Measurements from ENCODE around the gene ANO9.

Gene ANO9

DNA sequence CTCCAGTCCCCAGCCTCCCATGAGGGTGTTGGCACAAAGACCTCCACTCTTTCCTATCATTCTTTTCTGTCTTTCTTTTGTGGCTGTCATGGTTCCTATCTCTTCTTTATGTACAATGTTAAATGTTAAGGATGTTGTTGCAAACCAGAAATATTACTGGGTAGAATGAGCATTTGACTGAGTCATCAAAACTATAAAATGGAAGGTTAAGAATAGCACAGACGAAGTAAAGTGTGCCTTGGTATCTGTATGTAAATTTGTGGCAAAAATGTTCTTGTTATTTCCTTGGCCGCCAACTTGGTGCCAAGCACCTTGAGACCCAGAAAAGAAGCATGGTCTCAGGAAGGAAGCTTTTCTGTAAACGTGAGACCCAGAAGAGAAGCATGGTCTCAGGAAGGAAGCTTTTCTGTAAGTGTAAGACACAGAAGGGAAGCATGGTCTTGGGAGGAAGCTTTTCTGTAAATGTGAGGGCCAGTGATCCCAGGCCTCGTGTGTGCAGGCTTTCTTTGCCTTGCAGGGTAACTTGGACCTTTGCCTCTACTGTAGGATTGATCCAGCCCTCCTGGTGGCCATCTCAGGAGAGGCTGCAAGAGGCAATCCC is 54.5 kb downstream of the ANO9 start:
- DNase-seq (ENCODE audit: low read depth in 1 of 2, low spot score in 1 of 2) = no peak

DNA sequence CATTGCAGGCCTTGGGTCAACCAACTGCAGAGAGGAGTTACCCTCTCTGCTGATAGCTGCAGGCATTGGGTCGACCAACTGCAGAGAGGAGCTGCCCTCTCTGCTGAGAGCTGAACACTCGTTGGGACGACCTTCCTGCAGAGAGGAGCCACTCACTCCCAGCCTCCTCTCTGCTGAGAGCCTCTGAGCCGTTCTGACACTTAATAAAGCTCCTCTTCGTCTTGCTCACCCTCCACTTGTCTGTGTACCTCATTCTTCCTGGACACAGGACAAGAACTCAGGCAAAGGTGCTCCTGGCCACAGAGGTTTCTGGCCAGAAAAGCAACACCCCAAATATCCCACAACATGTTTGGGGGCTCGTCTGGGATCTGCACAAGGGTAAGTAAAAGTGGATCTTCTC is 55.3 kb downstream of the ANO9 start:
- no peak for DNase-seq (ENCODE audit: low read depth in 1 of 2, low spot score in 1 of 2)

DNA sequence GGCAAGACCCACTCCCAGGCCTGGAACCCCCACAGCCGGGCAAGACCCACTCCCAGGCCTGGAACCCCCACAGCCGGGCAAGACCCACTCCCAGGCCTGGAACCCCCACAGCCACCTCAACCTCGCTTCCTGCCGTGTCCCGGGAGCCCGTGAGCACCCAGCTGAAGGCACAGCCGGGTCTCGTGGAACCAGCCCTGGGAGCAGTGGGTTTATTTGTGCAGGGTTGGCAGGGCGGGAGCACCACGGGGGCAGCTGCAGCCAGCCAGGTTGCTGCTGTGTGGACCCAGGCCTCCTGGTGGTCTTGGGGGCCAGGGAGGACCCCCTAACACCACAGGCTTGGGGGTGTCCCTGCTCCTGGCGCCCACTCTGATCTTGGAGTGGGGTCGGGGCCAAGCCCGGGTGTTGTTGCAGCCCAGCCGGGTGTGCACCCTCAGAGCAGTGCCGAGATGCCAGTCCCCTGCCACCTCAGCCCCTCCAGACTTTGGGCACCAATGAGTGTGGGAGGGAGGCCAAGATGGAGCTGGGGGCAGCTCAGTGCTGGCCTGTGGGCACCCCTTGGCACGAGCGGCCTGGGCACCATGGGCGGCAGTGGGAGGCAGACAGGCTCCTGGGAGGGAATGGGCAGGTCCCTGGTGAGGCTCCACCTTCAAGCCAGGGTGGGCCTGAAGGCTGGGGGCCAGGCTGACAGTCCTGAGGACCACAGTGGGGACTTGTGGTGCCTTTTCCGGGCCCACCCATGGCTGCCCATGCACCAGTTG is 56.0 kb downstream of the ANO9 start:
- no peak for DNase-seq (ENCODE audit: low read depth in 1 of 2, low spot score in 1 of 2)

DNA sequence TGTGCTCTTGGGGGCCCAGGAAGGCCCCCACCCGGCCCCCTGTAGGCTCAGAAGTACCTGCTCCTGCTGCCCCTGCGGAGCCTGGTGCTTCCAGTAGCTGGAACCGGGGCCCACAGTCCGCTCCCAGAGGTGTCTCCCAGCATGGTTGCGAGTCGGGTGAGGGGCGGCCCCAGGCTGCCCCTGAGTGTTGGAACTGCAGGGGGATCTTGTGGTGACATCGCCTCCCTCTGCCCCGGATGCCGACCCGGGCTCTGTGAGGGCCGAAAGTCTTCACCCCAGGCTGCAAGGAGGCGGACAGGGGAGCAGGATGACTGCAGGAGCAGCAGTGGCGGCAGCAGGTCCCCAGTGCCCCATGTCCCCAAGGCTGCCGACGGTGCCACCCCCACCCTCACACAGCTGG is 57.3 kb downstream of the ANO9 start:
- DNase-seq (ENCODE audit: low read depth in 1 of 2, low spot score in 1 of 2) = no peak

DNA sequence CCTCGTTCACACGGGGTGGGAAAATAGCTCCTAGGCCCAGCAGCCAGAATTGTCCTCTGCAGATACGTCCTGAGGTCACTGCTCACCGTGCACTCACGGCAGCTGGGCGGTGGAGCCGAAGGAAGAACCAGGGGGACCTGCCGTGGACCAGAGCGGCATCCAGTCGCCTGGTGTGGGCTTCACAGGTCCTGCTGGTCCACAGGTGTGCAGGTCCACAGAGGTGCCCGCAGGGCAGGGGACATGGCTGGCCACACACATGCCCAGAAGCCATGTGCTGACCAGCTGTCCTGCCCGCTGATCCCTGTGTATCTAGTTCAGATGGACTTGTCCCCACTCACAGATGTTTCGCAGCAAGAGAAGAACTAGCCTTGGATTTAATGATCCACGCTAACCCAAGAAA is 58.4 kb downstream of the ANO9 start:
- DNase-seq (ENCODE audit: low read depth in 1 of 2, low spot score in 1 of 2) = no peak

DNA sequence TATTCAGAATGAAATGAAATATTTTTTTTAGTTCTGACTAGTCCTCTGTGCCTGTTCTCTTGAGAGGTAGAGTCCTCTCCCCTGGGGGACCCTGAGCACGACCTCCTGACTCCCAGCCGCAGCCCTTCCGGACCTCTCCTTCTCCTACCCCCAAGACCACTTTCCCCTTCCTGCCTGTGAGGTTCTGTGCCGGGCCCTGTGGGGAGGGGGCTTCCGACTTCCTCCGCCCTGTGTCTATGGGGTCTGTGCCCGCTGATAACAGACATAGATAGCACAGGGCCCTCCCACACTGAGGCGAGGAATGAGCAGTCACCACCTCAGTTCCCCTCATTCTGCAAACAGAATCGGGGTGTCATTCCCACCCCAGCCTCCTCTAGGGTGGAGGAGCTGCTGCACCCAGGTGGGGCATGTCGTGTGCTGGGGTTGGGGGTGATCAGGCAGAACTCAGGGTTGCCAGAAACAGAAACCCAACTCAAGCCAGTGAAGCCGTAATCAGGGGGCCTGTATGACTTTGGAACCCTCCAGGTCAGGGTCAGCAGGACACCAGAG is 59.7 kb downstream of the ANO9 start:
- no peak for DNase-seq (ENCODE audit: low read depth in 1 of 2, low spot score in 1 of 2)

DNA sequence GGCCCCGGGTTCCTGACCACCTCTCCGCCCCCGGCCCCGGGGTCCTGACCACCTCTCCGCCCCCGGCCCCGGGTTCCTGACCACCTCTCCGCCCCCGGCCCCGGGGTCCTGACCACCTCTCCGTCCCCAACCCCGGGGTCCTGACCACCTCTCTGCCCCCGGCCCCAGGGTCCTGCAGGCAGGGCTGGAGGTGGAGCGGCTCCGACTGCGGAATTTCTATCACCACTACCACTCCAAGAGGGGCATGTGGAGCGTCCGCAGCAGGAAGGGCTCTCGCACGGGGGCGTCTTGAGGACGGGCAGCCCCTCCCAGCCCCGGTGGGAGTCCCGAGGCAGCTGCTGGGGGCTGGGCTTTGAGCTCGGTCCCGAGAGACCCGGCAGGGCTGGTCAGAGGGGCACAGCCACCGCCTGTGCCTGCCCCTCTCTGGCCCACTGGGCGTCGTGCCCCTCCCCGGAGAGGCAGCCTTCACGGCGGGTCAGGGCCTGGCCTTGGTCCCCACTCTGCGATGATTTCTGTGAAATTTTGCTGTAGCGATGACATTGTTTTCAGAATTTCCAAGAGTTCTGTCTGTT is 60.2 kb downstream of the ANO9 start:
- no peak for DNase-seq (ENCODE audit: low read depth in 1 of 2, low spot score in 1 of 2)

DNA sequence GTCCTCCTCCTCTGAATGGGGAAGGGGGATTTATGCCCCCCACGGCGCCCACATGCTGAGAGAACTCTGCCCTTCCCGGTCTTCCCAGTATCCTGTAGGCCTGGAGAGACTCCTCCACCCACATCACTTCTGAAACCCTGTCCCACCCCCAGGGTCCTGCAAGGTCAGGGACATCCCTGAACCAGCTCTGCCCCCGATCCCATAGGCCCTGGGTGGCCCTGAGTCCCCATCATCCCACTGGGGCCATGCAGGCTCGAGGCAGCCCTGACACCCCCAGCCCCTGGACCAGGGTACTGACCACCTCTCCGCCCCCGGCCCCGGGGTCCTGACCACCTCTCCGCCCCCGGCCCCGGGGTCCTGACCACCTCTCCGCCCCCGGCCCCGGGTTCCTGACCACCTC is 60.8 kb downstream of the ANO9 start:
- DNase-seq (ENCODE audit: low read depth in 1 of 2, low spot score in 1 of 2) = no peak

DNA sequence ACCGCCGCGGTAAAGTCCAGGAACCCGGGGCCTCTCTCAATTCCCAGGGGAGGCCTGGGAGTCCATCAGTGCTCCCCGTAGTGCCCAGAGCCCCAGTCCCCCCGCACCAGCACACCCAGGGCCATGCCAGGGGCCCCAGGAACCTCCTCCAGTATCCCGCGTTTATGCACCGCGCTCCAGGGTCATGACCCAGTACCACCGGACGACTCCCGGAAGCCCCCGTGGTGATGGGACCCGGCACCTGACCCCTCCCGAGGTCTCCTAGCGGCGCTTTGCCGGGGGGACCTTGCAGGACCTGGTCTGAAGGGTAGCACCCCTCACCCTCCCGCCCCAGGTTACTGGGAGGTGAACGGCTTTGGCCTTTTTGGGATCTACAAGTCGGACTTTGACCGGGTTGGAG is 61.3 kb downstream of the ANO9 start:
- no peak for DNase-seq (ENCODE audit: low read depth in 1 of 2, low spot score in 1 of 2)

DNA sequence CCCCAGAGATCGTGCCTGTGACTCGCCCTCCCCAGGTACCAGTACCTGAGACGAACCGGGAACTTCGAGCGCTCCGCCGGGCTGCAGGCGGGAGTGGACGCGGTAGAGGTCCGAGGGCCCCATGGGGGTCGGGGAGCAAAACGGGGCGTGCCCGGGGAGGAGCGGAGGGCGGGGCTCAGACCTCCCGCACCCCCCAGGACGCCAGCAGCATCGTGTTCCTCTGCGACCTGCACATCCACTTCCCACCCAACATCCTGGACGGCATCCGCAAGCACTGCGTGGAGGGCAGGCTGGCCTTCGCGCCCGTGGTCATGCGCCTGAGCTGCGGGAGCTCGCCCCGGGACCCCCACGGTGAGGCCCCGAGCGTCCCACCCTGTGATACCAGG is 61.7 kb downstream of the ANO9 start:
- no peak for DNase-seq (ENCODE audit: low read depth in 1 of 2, low spot score in 1 of 2)

DNA sequence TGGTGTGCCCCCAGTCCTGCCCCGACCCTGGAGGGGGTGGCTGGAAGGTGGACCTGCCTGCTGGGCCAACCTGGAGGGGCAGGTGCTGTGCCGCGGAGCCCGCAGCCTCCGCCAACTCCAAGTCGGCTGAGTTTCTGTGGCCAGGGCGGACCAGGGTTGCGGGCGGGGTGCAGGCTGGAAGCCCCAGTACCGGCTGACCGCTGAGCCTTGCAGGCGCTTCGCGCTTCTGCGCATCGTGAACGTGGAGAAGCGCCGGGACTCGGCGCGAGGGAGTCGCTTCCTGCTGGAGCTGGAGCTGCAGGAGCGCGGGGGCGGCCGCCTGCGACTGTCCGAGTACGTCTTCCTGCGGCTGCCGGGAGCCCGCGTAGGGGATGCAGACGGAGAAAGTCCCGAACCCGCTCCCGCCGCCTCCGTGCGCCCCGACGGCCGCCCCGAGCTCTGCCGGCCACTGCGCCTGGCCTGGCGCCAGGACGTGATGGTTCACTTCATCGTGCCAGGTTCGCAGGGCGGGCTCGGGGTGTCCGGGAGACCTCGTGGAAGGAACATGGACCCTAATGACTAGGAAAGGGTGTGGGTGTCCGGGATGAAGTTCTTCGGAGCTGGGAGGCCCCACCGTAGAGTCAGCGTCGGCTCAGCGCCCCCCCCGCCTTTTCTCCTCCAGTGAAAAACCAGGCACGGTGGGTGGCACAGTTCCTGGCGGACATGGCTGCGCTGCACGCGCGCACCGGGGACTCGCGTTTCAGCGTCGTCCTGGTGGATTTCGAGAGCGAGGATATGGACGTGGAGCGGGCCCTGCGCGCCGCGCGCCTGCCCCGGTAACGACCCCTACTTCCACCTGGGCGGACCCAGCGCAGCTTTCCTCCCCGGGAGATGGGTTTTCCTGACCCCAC is 62.4 kb downstream of the ANO9 start:
- DNase-seq (ENCODE audit: low read depth in 1 of 2, low spot score in 1 of 2) = no peak

DNA sequence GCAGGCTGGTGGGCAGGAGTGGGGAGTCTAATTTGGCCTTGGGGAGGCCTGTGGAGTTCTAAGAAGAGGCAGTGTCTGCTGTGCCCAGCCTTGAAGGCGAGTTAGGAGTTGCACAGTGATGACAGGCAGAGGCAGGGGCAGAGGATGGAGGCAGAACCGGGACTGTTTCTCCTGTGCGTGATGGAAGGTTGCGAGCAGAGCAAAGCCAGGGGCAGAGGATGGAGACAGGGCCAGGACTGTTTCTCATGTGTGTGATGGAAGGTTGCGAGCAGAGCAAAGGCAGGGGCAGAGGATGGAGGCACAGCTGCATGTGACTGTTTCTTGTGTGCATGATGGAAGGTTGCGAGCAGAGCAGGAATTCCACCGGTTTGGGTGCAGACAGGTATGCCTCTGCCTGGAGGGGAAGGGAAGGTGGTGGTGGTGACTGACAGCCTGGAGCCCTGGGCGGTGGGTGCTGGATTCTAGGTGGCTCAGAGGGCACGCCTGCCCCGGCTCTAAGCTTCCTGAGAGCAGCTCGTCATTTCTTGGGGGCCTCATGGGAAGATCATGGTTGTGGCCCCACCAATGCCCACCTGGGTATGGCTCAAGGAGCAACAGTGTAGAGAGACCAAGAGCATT is 63.8 kb downstream of the ANO9 start:
- DNase-seq (ENCODE audit: low read depth in 1 of 2, low spot score in 1 of 2) = no peak

DNA sequence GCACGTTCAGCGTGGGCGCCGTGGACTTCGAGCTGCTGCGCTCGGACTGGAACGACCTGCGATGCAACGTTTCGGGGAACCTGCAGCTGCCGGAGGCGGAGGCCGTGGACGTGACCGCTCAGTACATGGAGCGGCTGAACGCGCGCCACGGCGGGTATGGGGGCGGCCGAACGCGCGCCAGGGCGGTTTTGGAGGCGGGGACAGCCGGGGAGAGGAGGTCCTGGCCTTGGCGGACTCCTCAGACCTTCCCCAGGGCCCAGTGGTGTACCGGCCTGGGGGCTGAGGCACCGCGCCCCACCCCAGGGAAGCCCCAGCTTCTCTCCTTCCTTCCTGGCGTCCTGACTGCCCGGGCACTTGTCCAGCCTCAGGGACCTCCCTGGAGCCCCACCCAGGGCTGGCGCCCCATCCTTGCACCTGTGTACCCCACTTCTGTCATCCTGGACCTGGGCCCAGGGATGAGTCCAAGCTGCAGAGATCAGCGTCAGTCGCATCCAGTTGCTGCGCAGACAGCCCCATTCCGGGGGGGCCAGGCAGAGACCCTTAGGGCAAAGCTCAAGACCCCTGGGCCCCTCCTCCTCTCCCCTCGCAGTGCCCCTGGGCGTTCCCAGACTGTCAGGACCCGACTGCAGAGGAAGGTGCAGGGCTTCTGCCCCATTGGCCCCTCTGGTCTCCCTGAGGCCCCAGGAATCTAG is 64.5 kb downstream of the ANO9 start:
- no peak for DNase-seq (ENCODE audit: low read depth in 1 of 2, low spot score in 1 of 2)

DNA sequence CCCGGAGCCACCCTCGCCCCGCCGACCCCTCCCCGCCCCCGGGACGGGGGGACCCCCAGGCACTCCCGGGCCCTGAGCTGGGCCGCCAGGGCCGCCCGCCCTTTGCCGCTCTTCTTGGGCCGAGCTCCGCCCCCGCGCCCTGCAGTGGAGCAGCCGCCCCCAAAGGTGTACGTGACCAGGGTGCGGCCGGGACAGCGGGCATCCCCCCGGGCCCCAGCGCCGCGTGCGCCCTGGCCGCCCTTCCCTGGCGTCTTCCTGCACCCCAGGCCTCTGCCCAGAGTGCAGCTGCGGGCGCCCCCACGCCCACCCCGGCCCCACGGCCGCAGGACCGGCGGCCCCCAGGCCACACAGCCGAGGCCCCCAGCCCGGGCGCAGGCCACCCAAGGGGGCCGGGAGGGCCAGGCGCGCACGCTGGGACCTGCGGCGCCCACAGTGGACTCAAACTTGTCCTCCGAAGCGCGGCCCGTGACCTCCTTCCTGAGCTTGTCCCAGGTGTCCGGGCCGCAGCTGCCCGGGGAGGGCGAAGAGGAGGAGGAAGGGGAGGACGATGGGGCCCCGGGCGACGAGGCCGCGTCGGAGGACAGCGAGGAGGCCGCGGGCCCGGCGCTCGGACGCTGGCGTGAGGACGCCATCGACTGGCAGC is 65.2 kb downstream of the ANO9 start:
- DNase-seq (ENCODE audit: low read depth in 1 of 2, low spot score in 1 of 2) = no peak

DNA sequence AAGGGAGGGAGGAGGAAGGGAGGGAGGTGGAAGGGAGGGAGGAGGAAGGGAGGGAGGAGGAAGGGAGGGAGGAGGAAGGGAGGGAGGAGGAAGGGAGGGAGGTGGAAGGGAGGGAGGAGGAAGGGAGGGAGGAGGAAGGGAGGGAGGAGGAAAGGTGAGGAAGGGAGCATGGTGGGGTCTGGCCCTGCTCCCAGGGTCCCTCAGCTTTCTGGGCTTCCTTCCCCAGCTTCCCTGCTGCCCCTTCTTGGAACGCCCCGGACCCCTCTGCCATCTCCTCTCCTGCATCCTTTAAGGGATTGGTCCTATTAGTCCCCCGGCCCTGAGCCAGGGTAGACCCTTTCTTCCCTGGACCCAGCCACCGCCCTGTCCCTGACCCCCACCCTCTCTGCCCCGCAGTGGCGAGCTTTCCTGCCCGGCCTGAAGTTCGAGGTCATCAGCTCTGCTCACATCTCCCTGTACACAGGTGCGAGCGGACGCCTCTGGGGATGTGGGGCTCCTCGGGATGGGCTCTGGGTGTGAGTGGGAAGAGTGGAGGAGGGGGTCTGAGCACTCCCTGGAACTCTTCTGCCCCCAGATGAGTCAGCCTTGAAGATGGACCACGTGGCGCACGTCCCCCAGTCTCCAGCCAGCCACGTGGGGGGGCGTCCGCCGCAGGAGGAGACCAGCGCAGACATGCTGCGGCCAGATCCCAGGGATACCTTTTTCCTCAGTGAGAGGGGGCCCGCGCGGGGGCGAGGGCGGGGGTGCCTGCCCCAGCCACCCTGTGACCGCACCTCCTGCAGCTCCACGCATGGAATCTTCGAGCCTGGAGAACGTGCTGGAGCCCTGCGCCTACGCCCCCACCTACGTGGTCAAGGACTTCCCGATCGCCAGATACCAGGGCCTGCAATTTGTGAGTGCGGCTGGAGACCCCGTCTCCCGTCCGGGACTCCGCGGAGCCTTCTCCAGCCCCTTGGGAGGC is 66.5 kb downstream of the ANO9 start:
- no peak for DNase-seq (ENCODE audit: low read depth in 1 of 2, low spot score in 1 of 2)

DNA sequence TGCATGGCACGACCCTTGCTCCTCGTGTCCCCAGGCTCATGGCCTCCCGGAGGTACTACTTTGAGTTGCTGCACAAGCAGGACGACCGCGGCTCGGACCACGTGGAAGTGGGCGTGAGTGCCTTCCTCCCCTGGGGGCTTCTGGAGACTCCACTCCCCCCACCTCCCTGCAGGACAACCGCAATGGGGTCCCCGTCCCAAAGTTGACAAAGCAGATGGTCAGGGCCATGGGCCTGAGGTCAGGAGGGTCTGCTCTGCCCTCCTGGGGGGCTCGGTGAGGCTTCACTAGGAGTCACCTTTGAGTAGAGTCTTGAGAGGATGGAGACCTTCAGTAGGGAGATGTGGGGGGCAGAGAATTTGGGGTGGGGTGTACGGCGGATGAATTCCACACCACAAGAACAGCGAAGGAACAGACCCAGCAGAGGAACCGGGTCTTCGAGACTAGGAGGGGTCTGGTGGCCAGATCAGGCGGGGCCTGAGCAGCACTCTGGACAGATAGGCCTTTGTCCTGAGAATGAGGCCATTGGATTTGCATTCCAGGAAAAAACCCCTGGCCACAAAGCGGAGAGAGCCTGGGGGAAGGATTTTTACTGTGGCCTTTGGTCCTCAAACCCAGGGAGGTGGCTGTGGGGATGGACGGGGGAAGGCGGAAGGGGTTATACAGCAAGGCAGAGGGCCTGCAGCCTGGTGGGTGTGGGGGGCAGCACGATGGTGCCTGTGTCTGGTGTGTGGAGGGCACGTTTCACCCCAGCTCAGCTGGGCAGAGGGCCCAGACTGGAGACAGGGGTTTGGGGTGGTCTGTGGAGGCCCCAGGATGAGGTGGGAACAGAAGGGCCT is 67.9 kb downstream of the ANO9 start:
- DNase-seq (ENCODE audit: low read depth in 1 of 2, low spot score in 1 of 2) = no peak

DNA sequence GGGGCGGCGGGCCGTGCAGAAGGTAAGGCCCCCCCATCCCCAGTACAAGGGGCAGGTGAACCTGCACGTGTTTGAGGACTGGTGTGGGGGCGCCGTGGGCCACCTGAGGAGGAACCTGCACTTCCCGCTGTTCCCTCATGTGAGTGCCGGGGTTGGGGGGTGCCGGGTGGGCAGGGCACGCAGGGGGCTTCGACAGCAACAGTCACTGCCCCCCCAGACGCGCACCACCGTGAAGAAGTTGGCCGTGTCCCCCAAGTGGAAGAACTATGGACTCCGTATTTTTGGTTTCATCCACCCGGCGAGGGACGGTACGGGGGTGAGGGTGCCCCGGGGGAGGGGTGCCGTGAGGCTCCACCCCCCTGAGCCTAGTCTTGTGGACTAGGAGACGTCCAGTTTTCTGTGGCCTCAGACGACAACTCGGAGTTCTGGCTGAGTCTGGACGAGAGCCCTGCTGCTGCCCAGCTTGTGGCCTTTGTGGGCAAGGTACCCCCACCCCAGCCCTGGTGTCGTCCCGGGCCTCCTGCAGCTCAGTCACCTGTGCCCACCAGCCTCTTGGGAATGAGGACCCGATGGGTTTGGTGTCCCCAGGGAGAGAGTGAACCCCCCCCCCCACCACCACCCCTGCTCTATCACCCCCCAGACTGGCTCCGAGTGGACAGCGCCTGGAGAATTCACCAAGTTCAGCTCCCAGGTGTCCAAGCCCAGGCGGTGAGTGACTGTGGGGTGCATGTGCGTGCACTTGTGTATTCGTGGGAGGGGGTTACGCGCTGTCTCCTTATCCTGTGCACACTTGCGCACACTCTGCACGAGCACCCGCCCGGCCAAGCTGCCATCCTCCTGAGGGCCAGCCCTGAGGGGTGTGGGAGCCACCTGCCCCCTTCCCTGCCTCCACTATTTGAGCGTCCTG is 68.7 kb downstream of the ANO9 start:
- no peak for DNase-seq (ENCODE audit: low read depth in 1 of 2, low spot score in 1 of 2)

Data from activated T-helper 1 cell treated with anti-CD3 and anti-CD28 coated beads, Interleukin-2, amount 50 U/mL, for 16 hours (primary cell).